ENCODE results near the gene GPR143.

DNA sequence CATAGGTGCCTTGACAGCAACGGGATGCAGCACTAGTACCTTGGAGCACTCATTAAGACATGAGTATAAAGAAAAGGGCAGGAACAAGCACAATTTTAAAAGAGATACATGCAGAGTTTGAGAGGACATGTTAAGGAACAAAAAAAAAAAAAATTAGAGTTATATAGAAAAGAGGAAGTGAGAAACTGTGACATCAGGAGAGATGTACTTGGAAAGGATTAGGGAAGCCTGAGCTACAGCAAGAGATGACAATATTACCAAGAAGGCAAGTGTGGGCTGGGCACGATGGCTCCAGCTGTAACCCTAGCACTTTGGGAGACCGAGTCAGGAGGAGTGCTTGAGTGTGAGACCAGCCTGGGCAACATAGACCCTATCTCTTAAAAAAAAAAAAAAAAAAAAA, 37.4 kb downstream of the GPR143 start:
- TF ChIP-seq BHLHE40 (IDR thresholded peaks at IDR 0.05; ENCODE audit: low read depth, low read length) = no peak
- no peak for TF ChIP-seq RFX5 (IDR thresholded peaks at IDR 0.05; ENCODE audit: low read depth, low read length)
- TF ChIP-seq, protein P1, sequence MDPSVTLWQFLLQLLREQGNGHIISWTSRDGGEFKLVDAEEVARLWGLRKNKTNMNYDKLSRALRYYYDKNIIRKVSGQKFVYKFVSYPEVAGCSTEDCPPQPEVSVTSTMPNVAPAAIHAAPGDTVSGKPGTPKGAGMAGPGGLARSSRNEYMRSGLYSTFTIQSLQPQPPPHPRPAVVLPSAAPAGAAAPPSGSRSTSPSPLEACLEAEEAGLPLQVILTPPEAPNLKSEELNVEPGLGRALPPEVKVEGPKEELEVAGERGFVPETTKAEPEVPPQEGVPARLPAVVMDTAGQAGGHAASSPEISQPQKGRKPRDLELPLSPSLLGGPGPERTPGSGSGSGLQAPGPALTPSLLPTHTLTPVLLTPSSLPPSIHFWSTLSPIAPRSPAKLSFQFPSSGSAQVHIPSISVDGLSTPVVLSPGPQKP (IDR thresholded peaks at IDR 0.05; ENCODE audit: borderline replicate concordance, low read depth, low read length) = no peak
- TF ChIP-seq POLR2A (IDR thresholded peaks at IDR 0.05; ENCODE audit: low read depth, low read length) = no peak
- TF ChIP-seq CTCF (conservative IDR thresholded peaks at IDR 0.05; ENCODE audit: low read depth, low read length) = no peak
- TF ChIP-seq RAD21 (IDR thresholded peaks at IDR 0.05; ENCODE audit: low read length) = no peak
- no peak for TF ChIP-seq MXI1 (IDR thresholded peaks at IDR 0.05; ENCODE audit: borderline replicate concordance, low read depth, low read length)
- TF ChIP-seq, protein P2, sequence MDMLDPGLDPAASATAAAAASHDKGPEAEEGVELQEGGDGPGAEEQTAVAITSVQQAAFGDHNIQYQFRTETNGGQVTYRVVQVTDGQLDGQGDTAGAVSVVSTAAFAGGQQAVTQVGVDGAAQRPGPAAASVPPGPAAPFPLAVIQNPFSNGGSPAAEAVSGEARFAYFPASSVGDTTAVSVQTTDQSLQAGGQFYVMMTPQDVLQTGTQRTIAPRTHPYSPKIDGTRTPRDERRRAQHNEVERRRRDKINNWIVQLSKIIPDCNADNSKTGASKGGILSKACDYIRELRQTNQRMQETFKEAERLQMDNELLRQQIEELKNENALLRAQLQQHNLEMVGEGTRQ (IDR thresholded peaks at IDR 0.05; ENCODE audit: low read depth, low read length) = no peak
